Parathyroid adenoma (tissue), 2 donors: ENCODE results near the gene DVL1.
"Not testable (repeated sequence)": the region's sequence is repeated elsewhere in the genome, so short reads cannot be mapped to it uniquely, and the experiment has no call there.

Source experiments
- H2AFZ ChIP-seq: fragments of 300-600 bp; sonication (generic); one replicate; pipeline ENCODE4 v1.7.0; 2017; ENCODE audit warnings: antibody characterized with exemption, mild to moderate bottlenecking
- H3K27ac ChIP-seq: fragments of 300-600 bp; sonication (generic); one replicate; pipeline ENCODE4 v1.7.0; 2017
- H3K27me3 ChIP-seq: fragments of 300-600 bp; sonication (generic); one replicate; pipeline ENCODE4 v1.7.0; 2017; ENCODE audit warnings: low read length; ENCODE audit not compliant: control insufficient read depth, insufficient read depth
- H3K36me3 ChIP-seq: fragments of 300-600 bp; sonication (generic); one replicate; pipeline ENCODE4 v1.7.0; 2017; ENCODE audit warnings: low read length; ENCODE audit not compliant: control insufficient read depth, insufficient read depth
- H3K4me1 ChIP-seq: fragments of 300-600 bp; sonication (generic); one replicate; pipeline ENCODE4 v1.7.0; 2017; ENCODE audit warnings: control low read depth
- H3K4me2 ChIP-seq: fragments of 300-600 bp; sonication (generic); one replicate; pipeline ENCODE4 v1.7.0; 2017; ENCODE audit warnings: low read length
- H3K4me3 ChIP-seq: fragments of 300-600 bp; sonication (generic); one replicate; pipeline ENCODE4 v1.7.0; 2017; ENCODE audit warnings: low read depth, low read length
- H3K79me2 ChIP-seq: fragments of 300-600 bp; sonication (generic); one replicate; pipeline ENCODE4 v1.7.0; 2017; ENCODE audit warnings: control low read depth
- H3K9ac ChIP-seq: fragments of 300-600 bp; sonication (generic); one replicate; pipeline ENCODE4 v1.7.0; 2017; ENCODE audit warnings: mild to moderate bottlenecking
- H3K9me3 ChIP-seq: fragments of 300-600 bp; sonication (generic); one replicate; pipeline ENCODE4 v1.7.0; 2017; ENCODE audit warnings: low read length; ENCODE audit not compliant: control insufficient read depth
- CTCF ChIP-seq: fragments of 300-600 bp; sonication (generic); IDR thresholded peaks from one replicate; pipeline ENCODE4 v1.7.0; 2017; ENCODE audit warnings: antibody characterized with exemption, mild to moderate bottlenecking
- donor health status: primary hyperparathyroidism.

DVL1 gene

GRCh38 chr1:1388078-1388472 lies 38.9 kb upstream of the DVL1 start:
- no peak overlapping the region for H3K4me3 ChIP-seq
- no peaks in the 10 kb centered on the region for H3K36me3 ChIP-seq
- H3K9me3 ChIP-seq, result no peaks in the 10 kb centered on the region
- H2AFZ ChIP-seq, result no peak overlapping the region
- no peaks in the 10 kb centered on the region for H3K4me1 ChIP-seq
- H3K9ac ChIP-seq, result no peak overlapping the region
- H3K27me3 ChIP-seq, result no peaks in the 10 kb centered on the region
- TF ChIP-seq CTCF, result no peak
- peaks cover 4% of the 10 kb centered on the region for H3K79me2 ChIP-seq
- no peak overlapping the region for H3K4me2 ChIP-seq
- H3K27ac ChIP-seq, result no peak overlapping the region

- no peak for TF ChIP-seq CTCF
- Histone ChIP-seq H3K27ac (no peak overlapping the region), H3K4me3 (no peak overlapping the region), H3K27me3 (no peaks in the 10 kb centered on the region), H2AFZ (no peak overlapping the region), H3K36me3 (no peaks in the 10 kb centered on the region), H3K4me1 (no peaks in the 10 kb centered on the region), H3K79me2 (peaks cover 4% of the 10 kb centered on the region), H3K9ac (no peak overlapping the region), H3K9me3 (no peaks in the 10 kb centered on the region), H3K4me2 (no peak overlapping the region)
Measured at GRCh38 chr1:1387098-1388077, 38.2 kb upstream of the DVL1 start.

GRCh38 chr1:1385931-1386330 lies 36.7 kb upstream of the DVL1 start:
- Histone ChIP-seq H3K4me2 (no peak overlapping the region), H3K9ac (no peak overlapping the region), H3K36me3 (no peaks in the 10 kb centered on the region), H3K4me3 (no peak overlapping the region), H3K27ac (no peak overlapping the region), H2AFZ (no peak overlapping the region), H3K9me3 (no peaks in the 10 kb centered on the region), H3K79me2 (peaks cover 4% of the 10 kb centered on the region), H3K27me3 (no peaks in the 10 kb centered on the region), H3K4me1 (no peaks in the 10 kb centered on the region)
- no peak for TF ChIP-seq CTCF

GRCh38 chr1:1385339-1385738 lies 36.1 kb upstream of the DVL1 start:
- H3K27me3 ChIP-seq, H3K27ac ChIP-seq, H3K9me3 ChIP-seq, H3K4me2 ChIP-seq, H2AFZ ChIP-seq, H3K79me2 ChIP-seq, H3K4me3 ChIP-seq, H3K4me1 ChIP-seq, H3K9ac ChIP-seq, H3K36me3 ChIP-seq: not testable (repeated sequence)

GRCh38 chr1:1381294-1381693 lies 32.1 kb upstream of the DVL1 start:
- Histone ChIP-seq H3K79me2 (no peaks in the 10 kb centered on the region), H3K27ac (no peak overlapping the region), H3K27me3 (no peaks in the 10 kb centered on the region), H3K4me1 (no peaks in the 10 kb centered on the region), H3K9me3 (no peaks in the 10 kb centered on the region), H3K36me3 (no peaks in the 10 kb centered on the region), H3K4me2 (no peak overlapping the region), H3K9ac (no peak overlapping the region), H3K4me3 (no peak overlapping the region), H2AFZ (no peak overlapping the region)
- TF ChIP-seq CTCF, result no peak
